Smooth muscle cell of the pulmonary artery (primary cell): ENCODE data around the gene CCND3. TPM values are rescaled to one million over a fixed set of nuclear protein-coding genes. Genes with fewer than 3 reads are reported as not detected.

Experiments used
- total RNA-seq: library from RNA; depleted of rRNA; stranded (reverse); fragments of >200 nt; gene quantifications from 2 replicates; pipeline ENCODE4 v1.2.3, GENCODE V29; 2014

Gene CCND3
- total RNA-seq: 14.8 and 16.6 TPM in 2 replicates

GRCh38 chr6:41941280-41942066, at the start of gene CCND3:
Gene CCND3 (minus strand): TSS chr6:41941808. CDS start chr6:41941649, 159 bp downstream.

GRCh38 chr6:41920921-41921711, 20.5 kb downstream of the CCND3 start, which contains the start of the genes BYSL and MED20:
Gene BYSL (plus strand): TSS chr6:41921499. CDS start chr6:41921563, 64 bp downstream.
Gene MED20 (minus strand): TSS chr6:41921139. CDS start chr6:41921018, 121 bp downstream.

DNA sequence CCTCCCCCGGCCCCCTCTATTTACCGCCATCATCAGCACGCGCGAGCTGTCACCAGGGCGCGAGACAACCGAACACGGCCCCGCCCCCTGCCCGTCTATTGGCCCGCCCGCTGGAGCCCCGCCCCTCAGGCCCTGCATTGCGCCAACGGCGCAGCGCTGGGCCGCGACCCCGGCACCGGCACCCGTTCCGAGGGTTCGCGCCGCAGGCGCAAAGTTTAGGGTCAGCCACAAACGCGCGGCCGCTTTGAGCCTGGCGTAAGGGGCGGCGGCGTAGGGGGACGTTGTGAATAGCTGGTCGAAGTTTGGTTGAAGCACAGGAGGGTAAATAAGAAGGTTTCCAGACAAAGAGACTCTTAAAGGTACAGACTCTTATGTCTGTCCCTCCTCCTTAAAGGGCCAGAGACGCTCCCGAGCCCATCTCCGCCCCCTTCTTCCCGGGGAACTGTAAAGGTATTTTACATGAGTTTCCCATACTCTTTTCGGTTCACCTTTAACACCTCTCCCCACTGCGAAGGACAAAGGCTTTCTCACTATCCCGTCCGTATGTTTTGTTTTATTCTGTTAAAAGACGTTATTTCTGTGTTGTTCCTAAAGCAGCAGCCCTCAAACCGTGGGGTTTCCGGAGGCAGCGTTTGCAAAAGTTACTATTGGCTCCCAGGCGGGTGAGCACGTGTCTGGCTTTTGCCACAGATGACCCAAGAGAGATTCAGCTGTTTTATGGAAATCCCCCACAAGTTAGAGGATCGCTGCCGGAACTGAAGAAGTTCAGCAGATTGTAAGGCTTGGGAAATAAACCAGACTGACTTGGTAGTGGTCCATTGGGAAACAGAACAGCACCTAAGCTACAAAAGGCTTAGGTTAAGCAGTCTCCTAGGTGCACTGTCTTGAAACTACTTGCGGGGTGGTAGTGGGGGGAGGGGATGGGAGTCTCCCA, 46.0 kb downstream of the CCND3 start, which contains the start of gene USP49:
Gene USP49 (minus strand): TSS at position 76 of the 934 bp plus-strand sequence. CDS start 88,392 bp downstream, outside the sequence.

Other genes starting within 250 kb of the CCND3 start
- 3.5 and 6.5 TPM in 2 replicates for gene TFEB, start 206.2 kb downstream of the CCND3 start, total RNA-seq
- gene PGC, start 194.4 kb downstream of the CCND3 start, total RNA-seq: not detected in 2 replicates
- 1.8 and 2.8 TPM in 2 replicates for gene FRS3, start 161.9 kb downstream of the CCND3 start, total RNA-seq
- gene PRICKLE4, start 161.0 kb downstream of the CCND3 start, total RNA-seq: 0.36 TPM in 1 of 2 replicates, not detected in the other
- 33.1 and 36.9 TPM in 2 replicates for gene TOMM6, start 154.1 kb downstream of the CCND3 start, total RNA-seq
- gene USP49, start 46.4 kb downstream of the CCND3 start, total RNA-seq: 2.8 and 3.5 TPM in 2 replicates
- 19.9 and 21.9 TPM in 2 replicates for gene MED20, start 20.7 kb downstream of the CCND3 start, total RNA-seq
- gene BYSL, start 20.3 kb downstream of the CCND3 start, total RNA-seq: 11.5 and 18.2 TPM in 2 replicates
- 10.4 and 11.1 TPM in 2 replicates for gene TAF8, start 108.7 kb upstream of the CCND3 start, total RNA-seq
- 0.66 and 2.5 TPM in 2 replicates for gene C6orf132, start 200.8 kb upstream of the CCND3 start, total RNA-seq
- not detected in 2 replicates for gene GUCA1A, start 231.6 kb upstream of the CCND3 start, total RNA-seq